Panc1 (cell line): ENCODE data around the gene TYRO3. TPM values are rescaled to one million over a fixed set of nuclear protein-coding genes. Genes with fewer than 3 reads are reported as not detected.

Source experiments
- ATAC-seq: fragments of 200-7000 bp; cut with Tn5 transposase; 2 replicates; pipeline ENCODE4 v1.9.1; 2020; ENCODE audit warnings: mild to moderate bottlenecking, moderate library complexity
- BruUV-seq: library from RNA; stranded (reverse); fragments of 400-500 nt; replicated peaks from 2 replicates; lab custom pipeline; 2021; lab: Mats Ljungman, UMichigan
- CTCF ChIA-PET: fragments of 300-600 bp; sonication (Branson Sonifier 250); formaldehyde crosslinking; loops from one replicate; lab custom pipeline; 2022; ENCODE audit warnings: antibody characterized with exemption; lab: Charles Lee
- POLR2A ChIA-PET: fragments of 300-600 bp; sonication (Branson Sonifier 250); formaldehyde crosslinking; loops from one replicate; lab custom pipeline; 2022; ENCODE audit warnings: antibody characterized with exemption; lab: Charles Lee
- DNase-seq: peaks from one replicate; pipeline ENCODE4 v3.0.0-alpha.2; 2010; ENCODE audit warnings: low read depth, low spot score
- H3K27ac ChIP-seq: 2 replicates; pipeline ENCODE4 v1.5.1; 2011; ENCODE audit warnings: mild to moderate bottlenecking, low read length, inconsistent platforms
- H3K27me3 ChIP-seq: fragments of 200-500 bp; sonication (Bioruptor generic); 2 replicates; pipeline ENCODE4 v1.6.0; 2014; ENCODE audit warnings: low read length, inconsistent platforms; ENCODE audit not compliant: control insufficient read depth, insufficient read depth
- H3K36me3 ChIP-seq: fragments of 200-500 bp; sonication (Bioruptor generic); 2 replicates; pipeline ENCODE4 v1.5.1; 2014; ENCODE audit warnings: inconsistent platforms, mild to moderate bottlenecking, low read length, moderate library complexity; ENCODE audit not compliant: control insufficient read depth, insufficient read depth
- H3K4me1 ChIP-seq: 2 replicates; pipeline ENCODE4 v1.5.1; 2011; ENCODE audit warnings: inconsistent platforms, mild to moderate bottlenecking, low read length, moderate library complexity; ENCODE audit not compliant: control insufficient read depth, insufficient read depth
- H3K4me3 ChIP-seq, 2 experiments: 2 replicates each; pipeline ENCODE4 v1.5.1; 2011 to 2012; ENCODE audit warnings: low read depth in 2 of 2, low read length in 2 of 2, mild to moderate bottlenecking in 2 of 2, inconsistent platforms in 1 of 2, moderate library complexity in 1 of 2
- H3K9me3 ChIP-seq: fragments of 200-500 bp; sonication (Bioruptor generic); 2 replicates; pipeline ENCODE4 v1.5.1; 2014; ENCODE audit warnings: low read depth, mild to moderate bottlenecking, inconsistent platforms, low read length, moderate library complexity; ENCODE audit not compliant: control insufficient read depth, insufficient read depth
- POLR2AphosphoS5 ChIP-seq: IDR thresholded peaks from 2 replicates; pipeline ENCODE4 v1.6.1; 2012; ENCODE audit warnings: mild to moderate bottlenecking, low read depth, low read length, moderate library complexity
- SIN3A ChIP-seq: IDR thresholded peaks from 2 replicates; pipeline ENCODE4 v1.6.1; 2012; ENCODE audit warnings: low read depth, mild to moderate bottlenecking, low read length, moderate library complexity, borderline replicate concordance; ENCODE audit not compliant: insufficient read depth
- TCF7L2 ChIP-seq: IDR thresholded peaks from 2 replicates; pipeline ENCODE4 v1.6.1; 2011; ENCODE audit warnings: mild to moderate bottlenecking, low read depth, low read length, inconsistent platforms
- in situ Hi-C: cut with HindIII; loops from 2 replicates; pipeline ENCODE4 v1.10.0; 2016; ENCODE audit warnings: low sequenced_read_pairs, low pct_unique_long_range_greater_than_20kb
- intact Hi-C: fragments of 100-400 bp; cut with micrococcal nuclease; formaldehyde crosslinking; loops from one replicate; pipeline ENCODE4 v1.10.0; 2022; ENCODE audit not compliant: unreplicated experiment
- total RNA-seq: library from RNA; stranded (reverse); gene quantifications from one replicate; pipeline ENCODE4 v1.2.1, GENCODE V29; 2021; ENCODE audit not compliant: unreplicated experiment
- TF ChIP-seq, protein P1 (sequence below): fragments of 450-650 bp; IDR thresholded peaks from 2 replicates; pipeline ENCODE4 v1.5.1; 2017; ENCODE audit warnings: mild to moderate bottlenecking
- TF ChIP-seq, protein P2 (sequence below), 2 experiments: IDR thresholded peaks; 2 replicates each; pipeline ENCODE4 v1.6.1; 2011 to 2012; ENCODE audit warnings: low read depth in 2 of 2, control low read depth in 1 of 2, low read length in 1 of 2, mild to moderate bottlenecking in 1 of 2, moderate library complexity in 1 of 2; ENCODE audit not compliant: insufficient read depth in 1 of 2

Gene TYRO3
- total RNA-seq, 1 experiment from 2014 or later: 41.7 TPM

DNA sequence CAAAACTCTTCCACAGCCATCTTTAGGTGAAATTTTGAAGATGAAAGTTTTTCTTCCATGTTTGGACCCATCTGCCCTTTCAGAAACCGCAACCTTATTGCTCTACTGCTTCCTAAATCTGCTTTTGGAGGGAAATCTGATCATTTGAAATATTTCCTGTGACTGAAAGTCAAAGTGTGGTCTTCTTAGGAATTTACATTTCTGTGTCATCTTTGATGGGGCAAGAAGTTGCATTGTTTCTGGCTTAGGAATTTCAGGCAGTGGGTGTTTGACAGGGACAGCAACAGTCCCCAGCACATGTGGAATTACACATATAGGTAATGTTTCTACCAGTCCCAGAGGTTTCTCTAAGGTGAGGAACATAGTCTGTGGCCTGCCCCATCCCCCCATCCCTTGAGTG lies 5.3 kb upstream of the TYRO3 start:
- BruUV-seq: no TSS peak
- H3K9me3 ChIP-seq: no peaks in the 10 kb centered on the region
- peaks cover 10% of the 10 kb centered on the region for H3K4me1 ChIP-seq
- ChIA-PET POLR2A (no interaction called here), CTCF (no interaction called here)
- H3K27ac ChIP-seq: no peak overlapping the region
- ATAC-seq (no peak), DNase-seq (no peak)
- in situ Hi-C loops (no loop called here), intact Hi-C loops (no loop called here)
- TF ChIP-seq TCF7L2: no peak
- TF ChIP-seq SIN3A: no peak
- no peaks in the 10 kb centered on the region for H3K36me3 ChIP-seq
- no peaks in the 10 kb centered on the region for H3K27me3 ChIP-seq
- no peak overlapping the region for H3K4me3 ChIP-seq

DNA sequence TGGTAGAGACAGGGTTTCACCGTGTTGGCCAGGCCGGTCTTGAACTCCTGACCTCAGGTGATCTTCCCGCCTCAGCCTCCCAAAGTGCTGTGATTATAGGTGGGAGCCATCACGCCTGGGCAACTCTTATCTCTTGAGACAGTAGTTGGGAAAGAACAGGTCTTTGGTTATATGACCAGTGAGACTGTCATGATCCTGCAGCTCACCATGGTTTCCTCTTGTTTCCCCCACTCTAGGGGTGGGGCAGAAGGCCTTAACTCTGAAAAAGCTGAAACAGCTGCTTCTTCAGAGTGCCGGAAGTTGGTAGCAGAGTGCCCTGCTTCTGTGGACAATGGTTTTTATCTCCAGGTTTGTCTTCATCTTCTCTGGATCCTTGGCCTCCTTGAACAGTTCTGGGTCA lies 4.7 kb upstream of the TYRO3 start:
- Histone ChIP-seq H3K4me3 (no peak overlapping the region), H3K27ac (no peak overlapping the region), H3K9me3 (no peaks in the 10 kb centered on the region), H3K36me3 (no peaks in the 10 kb centered on the region), H3K4me1 (peaks cover 10% of the 10 kb centered on the region), H3K27me3 (no peaks in the 10 kb centered on the region)
- DNase-seq (no peak), ATAC-seq (no peak)
- BruUV-seq: no TSS peak
- in situ Hi-C loops: no loop called here
- TF ChIP-seq, protein P1, sequence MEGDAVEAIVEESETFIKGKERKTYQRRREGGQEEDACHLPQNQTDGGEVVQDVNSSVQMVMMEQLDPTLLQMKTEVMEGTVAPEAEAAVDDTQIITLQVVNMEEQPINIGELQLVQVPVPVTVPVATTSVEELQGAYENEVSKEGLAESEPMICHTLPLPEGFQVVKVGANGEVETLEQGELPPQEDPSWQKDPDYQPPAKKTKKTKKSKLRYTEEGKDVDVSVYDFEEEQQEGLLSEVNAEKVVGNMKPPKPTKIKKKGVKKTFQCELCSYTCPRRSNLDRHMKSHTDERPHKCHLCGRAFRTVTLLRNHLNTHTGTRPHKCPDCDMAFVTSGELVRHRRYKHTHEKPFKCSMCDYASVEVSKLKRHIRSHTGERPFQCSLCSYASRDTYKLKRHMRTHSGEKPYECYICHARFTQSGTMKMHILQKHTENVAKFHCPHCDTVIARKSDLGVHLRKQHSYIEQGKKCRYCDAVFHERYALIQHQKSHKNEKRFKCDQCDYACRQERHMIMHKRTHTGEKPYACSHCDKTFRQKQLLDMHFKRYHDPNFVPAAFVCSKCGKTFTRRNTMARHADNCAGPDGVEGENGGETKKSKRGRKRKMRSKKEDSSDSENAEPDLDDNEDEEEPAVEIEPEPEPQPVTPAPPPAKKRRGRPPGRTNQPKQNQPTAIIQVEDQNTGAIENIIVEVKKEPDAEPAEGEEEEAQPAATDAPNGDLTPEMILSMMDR: no peak
- TF ChIP-seq POLR2AphosphoS5 (no peak), SIN3A (no peak), TCF7L2 (no peak)
- TF ChIP-seq, protein P2, sequence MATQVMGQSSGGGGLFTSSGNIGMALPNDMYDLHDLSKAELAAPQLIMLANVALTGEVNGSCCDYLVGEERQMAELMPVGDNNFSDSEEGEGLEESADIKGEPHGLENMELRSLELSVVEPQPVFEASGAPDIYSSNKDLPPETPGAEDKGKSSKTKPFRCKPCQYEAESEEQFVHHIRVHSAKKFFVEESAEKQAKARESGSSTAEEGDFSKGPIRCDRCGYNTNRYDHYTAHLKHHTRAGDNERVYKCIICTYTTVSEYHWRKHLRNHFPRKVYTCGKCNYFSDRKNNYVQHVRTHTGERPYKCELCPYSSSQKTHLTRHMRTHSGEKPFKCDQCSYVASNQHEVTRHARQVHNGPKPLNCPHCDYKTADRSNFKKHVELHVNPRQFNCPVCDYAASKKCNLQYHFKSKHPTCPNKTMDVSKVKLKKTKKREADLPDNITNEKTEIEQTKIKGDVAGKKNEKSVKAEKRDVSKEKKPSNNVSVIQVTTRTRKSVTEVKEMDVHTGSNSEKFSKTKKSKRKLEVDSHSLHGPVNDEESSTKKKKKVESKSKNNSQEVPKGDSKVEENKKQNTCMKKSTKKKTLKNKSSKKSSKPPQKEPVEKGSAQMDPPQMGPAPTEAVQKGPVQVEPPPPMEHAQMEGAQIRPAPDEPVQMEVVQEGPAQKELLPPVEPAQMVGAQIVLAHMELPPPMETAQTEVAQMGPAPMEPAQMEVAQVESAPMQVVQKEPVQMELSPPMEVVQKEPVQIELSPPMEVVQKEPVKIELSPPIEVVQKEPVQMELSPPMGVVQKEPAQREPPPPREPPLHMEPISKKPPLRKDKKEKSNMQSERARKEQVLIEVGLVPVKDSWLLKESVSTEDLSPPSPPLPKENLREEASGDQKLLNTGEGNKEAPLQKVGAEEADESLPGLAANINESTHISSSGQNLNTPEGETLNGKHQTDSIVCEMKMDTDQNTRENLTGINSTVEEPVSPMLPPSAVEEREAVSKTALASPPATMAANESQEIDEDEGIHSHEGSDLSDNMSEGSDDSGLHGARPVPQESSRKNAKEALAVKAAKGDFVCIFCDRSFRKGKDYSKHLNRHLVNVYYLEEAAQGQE (IDR thresholded peaks at IDR 0.05; ENCODE audit: insufficient read depth in 1 of 2, low read depth in 2 of 2, low read length in 1 of 2): no peak
- intact Hi-C loops: no loop called here
- CTCF ChIA-PET: no interaction called here
- POLR2A ChIA-PET: no interaction called here

DNA sequence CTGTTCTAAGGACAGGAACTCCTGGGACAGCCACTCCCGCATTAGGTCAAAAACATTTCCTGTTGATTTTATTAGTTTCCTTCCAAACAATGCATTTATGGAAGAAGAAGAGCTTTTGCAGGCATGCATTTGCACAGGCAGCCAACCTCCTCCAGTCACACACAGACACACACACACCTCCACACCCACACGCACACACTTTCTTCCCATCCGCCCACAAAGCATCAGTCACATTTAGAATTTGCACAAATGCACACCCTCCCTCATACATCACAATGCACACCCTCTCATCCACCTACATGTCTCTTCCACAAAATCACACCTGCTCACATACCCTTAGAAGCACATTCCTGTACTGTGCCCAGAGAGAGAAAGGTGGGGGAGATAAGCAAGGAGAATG lies 4.1 kb upstream of the TYRO3 start:
- POLR2A ChIA-PET: no interaction called here
- in situ Hi-C loops (no loop called here), intact Hi-C loops (no loop called here)
- Histone ChIP-seq H3K36me3 (no peaks in the 10 kb centered on the region), H3K9me3 (no peaks in the 10 kb centered on the region), H3K27me3 (no peaks in the 10 kb centered on the region), H3K27ac (no peak overlapping the region), H3K4me1 (peaks cover 12% of the 10 kb centered on the region), H3K4me3 (no peak overlapping the region)
- BruUV-seq: no TSS peak
- ATAC-seq: no peak
- no peak for DNase-seq
- TF ChIP-seq SIN3A (no peak), POLR2AphosphoS5 (no peak), TCF7L2 (no peak)
- TF ChIP-seq, protein P1: no peak
- TF ChIP-seq, protein P2 (IDR thresholded peaks at IDR 0.05; ENCODE audit: insufficient read depth in 1 of 2, low read depth in 2 of 2, low read length in 1 of 2): no peak
- CTCF ChIA-PET: no interaction called here
